ENCODE results near the gene CACNG1.

DNA sequence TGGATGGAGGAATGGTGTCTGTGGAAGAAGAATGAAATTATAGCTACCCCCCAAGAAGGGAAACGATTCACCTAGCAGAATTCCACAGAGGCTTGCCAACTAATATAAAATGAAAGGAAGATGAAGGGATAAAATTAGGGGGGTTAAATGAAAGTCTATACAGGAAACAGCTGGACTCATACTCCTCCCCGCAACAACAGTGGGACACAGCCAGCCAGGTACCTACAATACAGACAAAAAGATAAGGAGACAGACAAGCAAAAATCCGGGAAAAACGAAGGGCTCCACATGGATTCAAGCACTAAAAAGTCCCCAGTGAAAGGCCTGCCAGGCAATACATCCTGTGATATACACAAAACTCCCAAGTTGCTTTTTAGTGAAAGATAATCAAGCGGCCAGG lies 47.9 kb downstream of the CACNG1 start:
- TF ChIP-seq POLR2AphosphoS5 (IDR thresholded peaks at IDR 0.05; ENCODE audit: low read depth, low read length) = no peak
- TF ChIP-seq TAF1 (IDR thresholded peaks at IDR 0.05; ENCODE audit: borderline replicate concordance, low read depth, low read length) = no peak
